ENCODE data around the gene CLEC2D.

DNA sequence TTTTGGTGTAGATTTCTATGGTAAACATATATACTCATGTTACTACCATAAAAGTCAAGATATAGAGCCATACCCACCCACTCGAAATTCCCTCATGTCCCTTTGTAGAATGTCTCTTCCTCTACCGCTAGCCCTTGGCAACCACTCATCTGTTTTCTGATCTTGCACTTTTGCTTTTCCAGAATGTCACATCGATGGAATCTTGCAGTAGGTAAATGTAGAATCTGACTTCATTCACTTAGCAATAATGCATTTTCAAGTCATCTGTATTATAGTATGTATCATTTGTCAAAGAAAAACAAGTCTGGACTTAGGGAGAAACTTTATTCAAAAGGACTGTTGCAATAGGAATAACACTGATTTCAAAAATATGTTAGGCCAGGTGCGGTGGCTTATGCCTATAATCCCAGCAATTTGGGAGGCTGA lies 19.3 kb upstream of the CLEC2D start:
- no peak for TF ChIP-seq POLR2AphosphoS5 (IDR thresholded peaks at IDR 0.05; ENCODE audit: insufficient read depth, low read depth, low read length)
- TF ChIP-seq MYC (IDR thresholded peaks at IDR 0.05; ENCODE audit: low read depth, low read length), result no peak
- TF ChIP-seq, protein P1, sequence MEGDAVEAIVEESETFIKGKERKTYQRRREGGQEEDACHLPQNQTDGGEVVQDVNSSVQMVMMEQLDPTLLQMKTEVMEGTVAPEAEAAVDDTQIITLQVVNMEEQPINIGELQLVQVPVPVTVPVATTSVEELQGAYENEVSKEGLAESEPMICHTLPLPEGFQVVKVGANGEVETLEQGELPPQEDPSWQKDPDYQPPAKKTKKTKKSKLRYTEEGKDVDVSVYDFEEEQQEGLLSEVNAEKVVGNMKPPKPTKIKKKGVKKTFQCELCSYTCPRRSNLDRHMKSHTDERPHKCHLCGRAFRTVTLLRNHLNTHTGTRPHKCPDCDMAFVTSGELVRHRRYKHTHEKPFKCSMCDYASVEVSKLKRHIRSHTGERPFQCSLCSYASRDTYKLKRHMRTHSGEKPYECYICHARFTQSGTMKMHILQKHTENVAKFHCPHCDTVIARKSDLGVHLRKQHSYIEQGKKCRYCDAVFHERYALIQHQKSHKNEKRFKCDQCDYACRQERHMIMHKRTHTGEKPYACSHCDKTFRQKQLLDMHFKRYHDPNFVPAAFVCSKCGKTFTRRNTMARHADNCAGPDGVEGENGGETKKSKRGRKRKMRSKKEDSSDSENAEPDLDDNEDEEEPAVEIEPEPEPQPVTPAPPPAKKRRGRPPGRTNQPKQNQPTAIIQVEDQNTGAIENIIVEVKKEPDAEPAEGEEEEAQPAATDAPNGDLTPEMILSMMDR (IDR thresholded peaks at IDR 0.05; ENCODE audit: extremely low read depth in 1 of 2, insufficient read depth in 1 of 2, low read depth in 1 of 2, low read length in 2 of 2), result no peak
- no peak for TF ChIP-seq EZH2 (IDR thresholded peaks at IDR 0.05; ENCODE audit: borderline replicate concordance, low read depth, low read length, severe bottlenecking)
- no peak for TF ChIP-seq POLR2A (IDR thresholded peaks at IDR 0.05; ENCODE audit: low read depth, low read length)

All from endothelial cell of umbilical vein (primary cell).